Heart right ventricle (tissue), 16 donors: Measurements from ENCODE around the gene SPECC1L. TPM values are rescaled to one million over a fixed set of nuclear protein-coding genes. Genes with fewer than 3 reads are reported as not detected.
A peak's percentile ranks its signal among the peaks of the same experiment; 100 is the strongest.

Source experiments
- ATAC-seq, 8 donors: fragments of 200-7000 bp; cut with Tn5 transposase; one replicate each; pipeline ENCODE4 v1.9.1; 2020; ENCODE audit warnings: mild to moderate bottlenecking in 8 of 8, moderate library complexity in 8 of 8, moderate number of reproducible peaks in 1 of 8
- DNase-seq, 2 donors: peaks; one replicate each; pipeline ENCODE4 v3.0.0-alpha.2; 2020
- H3K27ac ChIP-seq, 10 donors: fragments of 200-600 bp; sonication (generic) in 2 of 10; one replicate each; pipeline versions ENCODE4 v1.5.0 to v1.8.0; 2020 to 2022; ENCODE audit warnings: mild to moderate bottlenecking in 3 of 10
- H3K27me3 ChIP-seq, 7 donors: fragments of 200-600 bp; one replicate each; pipeline ENCODE4 v1.8.0; 2021 to 2022; ENCODE audit warnings: mild to moderate bottlenecking in 2 of 7
- H3K36me3 ChIP-seq, 9 donors: fragments of 200-600 bp; sonication (generic) in 1 of 9; one replicate each; pipeline versions ENCODE4 v1.5.0 to v1.8.0; 2020 to 2022; ENCODE audit warnings: mild to moderate bottlenecking in 2 of 9
- H3K4me1 ChIP-seq, 9 donors: fragments of 200-600 bp; sonication (generic) in 1 of 9; one replicate each; pipeline versions ENCODE4 v1.5.0 to v1.8.0; 2020 to 2022; ENCODE audit warnings: mild to moderate bottlenecking in 4 of 9
- H3K4me3 ChIP-seq, 10 donors: fragments of 200-600 bp; sonication (generic) in 2 of 10; one replicate each; pipeline versions ENCODE4 v1.5.0 to v1.8.0; 2020 to 2022; ENCODE audit warnings: mild to moderate bottlenecking in 7 of 10, moderate library complexity in 2 of 10
- H3K9me3 ChIP-seq, 11 donors: fragments of 200-600 bp in 10 of 11; sonication (generic) in 2 of 11; one replicate each; pipeline versions ENCODE4 v1.5.0 to v1.8.0; 2013 to 2022; ENCODE audit warnings: mild to moderate bottlenecking in 2 of 11, control low read depth in 1 of 11, moderate library complexity in 1 of 11
- CTCF ChIP-seq, 9 donors: fragments of 200-600 bp; sonication (generic) in 2 of 9; IDR thresholded peaks; one replicate each; pipeline versions ENCODE4 v1.5.0 to v1.8.0; 2021 to 2022; ENCODE audit warnings: antibody characterized with exemption in 9 of 9, mild to moderate bottlenecking in 5 of 9, moderate library complexity in 1 of 9
- WGBS, 2 donors: extraction: QIAGEN DNeasy Blood & Tissue Kit; methylation state at CpG; one replicate each; pipeline ENCODE4 v1.1.7; 2013; ENCODE audit warnings: inconsistent platforms in 1 of 2; 5-methylcytosine and 5-hydroxymethylcytosine counted together
- intact Hi-C, 10 donors: fragments of 100-400 bp; cut with DNase I; formaldehyde crosslinking; loops; one replicate each; pipeline versions ENCODE4 v1.11.1 to v1.14.2; 2022
- polyA plus RNA-seq, 2 donors: library from polyadenylated mRNA; stranded (reverse); fragments of 200-250 nt; gene quantifications; one replicate each; pipeline ENCODE4 v1.2.3, GENCODE V29; 2013
- total RNA-seq, 10 donors: library from RNA; stranded (reverse); fragmentation: NEBNext Ultra II Directional in 3 of 10; extraction: Animal tissue kit (Norgen Biotek cat#: 25700) in 3 of 10; gene quantifications; one replicate each; pipeline versions ENCODE4 v1.2.1 to v1.2.4, GENCODE V29; 2021 to 2023
- donor health status: Arrhythmogenic right ventricular cardiomyopathy.
- donor health status: ischemic (EF 13 %, LVEDD 7.1; RV severe dilation, severe dysfunction).
- donor health status: healthy with polysubstance abuse.
- donor health status: DM: no; HTN: yes; CAD: no.
- donor health status: DM: no; HTN: no; CAD: no.
- donor health status: ischemic (EF 25% LVEDD 6.9; RV normal size, moderate dysfunction).
- donor health status: ischemic (EF 25% LVEDD 5.7; RV mildly dilated, moderate dysfunction).
- donor health status: healthy.
- donor health status: DM: yes; HTN: yes; CAD: no.
- donor health status: Ischemic cardiomyopathy.
- donor health status: ischemic (EF 35%, LVEDD 5.7; RV mildly dilated, moderate dysfunction).
- donor health status: nonischemic (EF 11% LVEDD 7.7; RV severe dilation, severe dysfunction).
- donor health status: DM: yes; HTN: yes; CAD: no.
- donor health status: PGD.
- donor health status: ischemic (EF 29% LVEDD 5.4; RV normal size, mild dysfunction).
- donor health status: nonischemic (EF 23%, LVEDD 6.1; RV moderate dilation, normal function).

Gene SPECC1L
- total and polyA plus RNA-seq, 12 donors, result 8.3 to 61.7 (median 49.5) TPM

- Histone ChIP-seq H3K9me3 (no peaks in the 10 kb centered on the region), H3K4me3 (no peak overlapping the region), H3K4me1 (peaks cover 0 to 18% (median 10%) of the 10 kb centered on the region in 9 donors), H3K27ac (no peak overlapping the region), H3K36me3 (peaks cover 0 to 100% (median 17%) of the 10 kb centered on the region in 9 donors), H3K27me3 (no peaks in the 10 kb centered on the region)
- intact Hi-C loops, result no loop called here
- no peak for DNase-seq
- ATAC-seq, result no peak
- no peak for TF ChIP-seq CTCF (IDR thresholded peaks at IDR 0.05)
- WGBS, 2 donors, result 66 to 71% methylated on average over 6 of the region's 6 CpGs
Observed at GRCh38 chr22:24341627-24342026, 71.0 kb downstream of the SPECC1L start.

- intact Hi-C loops, result no loop called here
- DNase-seq, result no peak
- peaks cover 0 to 14% (median 9%) of the 10 kb centered on the region in 9 donors for H3K4me1 ChIP-seq
- peak in 3 of 8 donors; percentile 19 to 52 (median 29) for ATAC-seq
- no peak overlapping the region for H3K4me3 ChIP-seq
- 74 to 80% methylated on average over 4 of the region's 4 CpGs for WGBS, 2 donors
- TF ChIP-seq CTCF (IDR thresholded peaks at IDR 0.05), result no peak
- H3K9me3 ChIP-seq, result peaks cover 0 to 9% (median 0%) of the 10 kb centered on the region in 11 donors
- H3K27me3 ChIP-seq, result no peaks in the 10 kb centered on the region
- H3K27ac ChIP-seq, result no peak overlapping the region
- peaks cover 0 to 100% (median 23%) of the 10 kb centered on the region in 9 donors for H3K36me3 ChIP-seq
Observed at GRCh38 chr22:24350627-24351026, 80.0 kb downstream of the SPECC1L start.

GRCh38 chr22:24353121-24353520 lies 82.5 kb downstream of the SPECC1L start:
- ATAC-seq (no peak), DNase-seq (no peak)
- Histone ChIP-seq H3K4me3 (no peak overlapping the region), H3K9me3 (peaks cover 0 to 9% (median 0%) of the 10 kb centered on the region in 11 donors), H3K4me1 (peaks cover 0 to 13% (median 9%) of the 10 kb centered on the region in 9 donors), H3K27me3 (no peaks in the 10 kb centered on the region), H3K27ac (no peak overlapping the region), H3K36me3 (peaks cover 0 to 100% (median 18%) of the 10 kb centered on the region in 9 donors)
- intact Hi-C loops, result no loop called here
- WGBS, 2 donors, result 96 to 97% methylated on average over 2 of the region's 2 CpGs
- no peak for TF ChIP-seq CTCF (IDR thresholded peaks at IDR 0.05)

GRCh38 chr22:24355574-24355973 lies 84.9 kb downstream of the SPECC1L start:
- Histone ChIP-seq H3K4me3 (no peak overlapping the region), H3K4me1 (peaks cover 8 to 21% (median 14%) of the 10 kb centered on the region in 9 donors), H3K27ac (no peak overlapping the region), H3K9me3 (peaks cover 0 to 9% (median 0%) of the 10 kb centered on the region in 11 donors), H3K27me3 (no peaks in the 10 kb centered on the region), H3K36me3 (peaks cover 0 to 92% (median 13%) of the 10 kb centered on the region in 9 donors)
- WGBS, 2 donors, result 85 to 86% methylated on average over 2 of the region's 2 CpGs
- no peak for TF ChIP-seq CTCF (IDR thresholded peaks at IDR 0.05)
- intact Hi-C loops, result no loop called here
- DNase-seq (no peak), ATAC-seq (no peak)
